Effector CD4-positive, alpha-beta T cell (primary cell): ENCODE data around the gene LRP8.
"Not testable (repeated sequence)": the region's sequence is repeated elsewhere in the genome, so short reads cannot be mapped to it uniquely, and the experiment has no call there.

Experiments used
- DNase-seq: peaks from one replicate; pipeline ENCODE4 v3.0.0-alpha.2; 2020

LRP8 gene

GRCh38 chr1:53206083-53206685 is 121.7 kb downstream of the LRP8 start:
- not testable (repeated sequence) for DNase-seq

- not testable (repeated sequence) for DNase-seq
Observed at GRCh38 chr1:53205496-53205895, 122.4 kb downstream of the LRP8 start.

- DNase-seq: no peak
Observed at GRCh38 chr1:53203466-53203865, 124.4 kb downstream of the LRP8 start.

- no peak for DNase-seq
Observed at GRCh38 chr1:53198241-53198651, 129.6 kb downstream of the LRP8 start.

- DNase-seq: no peak
Observed at GRCh38 chr1:53197291-53198200, 130.3 kb downstream of the LRP8 start.

- peak; percentile 83 for DNase-seq
Observed at GRCh38 chr1:53196485-53197290, 131.2 kb downstream of the LRP8 start, which contains the start of gene CPT2. Gene CPT2, plus strand, starts transcription at chr1:53196824. Its CDS starts 120 bp downstream, at chr1:53196944.

GRCh38 chr1:53196017-53196484 is 131.8 kb downstream of the LRP8 start:
- DNase-seq: no peak

- DNase-seq: no peak
Observed at GRCh38 chr1:53195246-53196016, 132.4 kb downstream of the LRP8 start.
